Loucy (cell line): ENCODE data around the gene CNTNAP4.

Source experiments
- H2AFZ ChIP-seq: fragments of 200-600 bp; sonication (generic); 2 replicates; pipeline ENCODE4 v1.6.0; 2016; ENCODE audit warnings: antibody characterized with exemption, mild to moderate bottlenecking, low read length, moderate library complexity
- H3F3A ChIP-seq: fragments of 200-600 bp; 2 replicates; pipeline ENCODE4 v1.6.0; 2016; ENCODE audit warnings: antibody characterized with exemption, low read depth, mild to moderate bottlenecking
- H3K27me3 ChIP-seq: fragments of 200-600 bp; sonication (generic); 2 replicates; pipeline ENCODE4 v1.6.1; 2014; ENCODE audit warnings: low read length, mild to moderate bottlenecking; ENCODE audit not compliant: insufficient read depth, poor library complexity, severe bottlenecking
- H3K36me3 ChIP-seq: fragments of 200-600 bp; sonication (generic); 2 replicates; pipeline ENCODE4 v1.6.1; 2016; ENCODE audit warnings: low read length; ENCODE audit not compliant: insufficient read depth
- H3K4me1 ChIP-seq: fragments of 200-600 bp; sonication (generic); 2 replicates; pipeline ENCODE4 v1.5.1; 2014; ENCODE audit warnings: low read length, mild to moderate bottlenecking; ENCODE audit not compliant: insufficient read depth, poor library complexity, severe bottlenecking
- H3K4me2 ChIP-seq: fragments of 200-600 bp; sonication (generic); 2 replicates; pipeline ENCODE4 v1.6.0; 2014; ENCODE audit warnings: antibody characterized with exemption, low read length, low read depth, mild to moderate bottlenecking; ENCODE audit not compliant: poor library complexity, severe bottlenecking
- H3K4me3 ChIP-seq: fragments of 200-600 bp; sonication (generic); 2 replicates; pipeline ENCODE4 v1.5.1; 2014; ENCODE audit warnings: low read length, mild to moderate bottlenecking, mixed read lengths; ENCODE audit not compliant: poor library complexity, severe bottlenecking
- H3K79me2 ChIP-seq: fragments of 200-600 bp; sonication (generic); 2 replicates; pipeline ENCODE4 v1.6.1; 2014; ENCODE audit warnings: low read length; ENCODE audit not compliant: insufficient read depth
- H3K9ac ChIP-seq: fragments of 200-600 bp; sonication (generic); 2 replicates; pipeline ENCODE4 v1.6.0; 2014; ENCODE audit warnings: mild to moderate bottlenecking, low read depth, low read length, moderate library complexity; ENCODE audit not compliant: poor library complexity, severe bottlenecking
- H3K9me2 ChIP-seq: fragments of 200-600 bp; sonication (generic); replicated peaks from 2 replicates; pipeline ENCODE4 v1.6.1; 2016; ENCODE audit warnings: low read depth, low read length, mixed read lengths
- H3K9me3 ChIP-seq: fragments of 200-600 bp; sonication (generic); 2 replicates; pipeline ENCODE4 v1.6.1; 2014; ENCODE audit warnings: mild to moderate bottlenecking, antibody characterized with exemption, low read length, low read depth; ENCODE audit not compliant: insufficient read depth
- H4K20me1 ChIP-seq: fragments of 200-600 bp; sonication (generic); 2 replicates; pipeline ENCODE4 v1.6.0; 2014; ENCODE audit warnings: antibody characterized with exemption, low read length, mild to moderate bottlenecking; ENCODE audit not compliant: insufficient read depth, poor library complexity, severe bottlenecking
- EZH2phosphoT487 ChIP-seq: fragments of 200-600 bp; IDR thresholded peaks from 2 replicates; pipeline ENCODE4 v1.6.1; 2018; ENCODE audit warnings: antibody characterized with exemption, mild to moderate bottlenecking, moderate library complexity, borderline replicate concordance
- TF ChIP-seq, protein P1 (sequence below): fragments of 200-600 bp; sonication (generic); conservative IDR thresholded peaks from 2 replicates; pipeline ENCODE4 v1.5.1; 2014; ENCODE audit warnings: mild to moderate bottlenecking, antibody characterized with exemption, low read length

CNTNAP4 gene

DNA sequence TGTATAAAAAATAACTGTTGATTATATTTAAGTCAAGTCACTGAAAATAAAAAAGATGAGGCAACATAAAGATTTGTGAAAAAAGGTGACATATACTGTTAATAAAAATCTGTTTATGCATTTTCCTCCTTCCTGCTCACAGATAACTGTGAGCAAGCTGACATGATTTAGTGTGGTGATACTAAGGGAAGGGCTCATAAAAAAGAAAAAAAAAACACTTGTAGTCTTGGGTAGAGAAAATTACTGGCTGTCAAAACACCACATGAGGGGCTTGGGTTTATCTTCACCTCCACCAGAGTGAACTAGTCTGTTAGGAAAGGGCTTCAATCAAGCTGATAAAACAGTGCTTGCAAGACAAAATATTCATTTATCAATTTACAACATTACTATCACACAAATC lies 247.6 kb downstream of the CNTNAP4 start:
- Histone ChIP-seq H3K4me1 (no peaks in the 10 kb centered on the region), H3K9me2 (no peaks in the 10 kb centered on the region)

DNA sequence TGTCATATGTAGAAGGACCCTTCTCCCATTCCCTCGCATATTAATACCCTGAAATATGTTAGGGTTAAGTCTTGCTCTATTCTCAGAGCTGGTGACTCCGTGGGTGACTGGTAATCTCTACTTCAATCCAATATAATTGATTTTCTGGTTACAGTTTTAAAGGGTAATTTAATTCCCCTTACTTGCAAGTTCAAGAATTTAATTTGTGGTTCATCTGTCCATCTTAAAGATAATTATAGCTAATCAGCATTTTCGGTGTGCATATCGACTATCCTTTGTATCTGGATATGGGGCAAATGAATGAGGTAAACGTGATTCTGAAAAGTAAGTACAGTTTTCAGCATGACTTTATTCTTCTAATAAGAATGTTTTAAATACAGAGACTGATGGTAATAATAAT lies 250.0 kb downstream of the CNTNAP4 start:
- H2AFZ ChIP-seq: no peak overlapping the region
- no peaks in the 10 kb centered on the region for H3K79me2 ChIP-seq
- no peaks in the 10 kb centered on the region for H3K4me1 ChIP-seq
- TF ChIP-seq, protein P1, sequence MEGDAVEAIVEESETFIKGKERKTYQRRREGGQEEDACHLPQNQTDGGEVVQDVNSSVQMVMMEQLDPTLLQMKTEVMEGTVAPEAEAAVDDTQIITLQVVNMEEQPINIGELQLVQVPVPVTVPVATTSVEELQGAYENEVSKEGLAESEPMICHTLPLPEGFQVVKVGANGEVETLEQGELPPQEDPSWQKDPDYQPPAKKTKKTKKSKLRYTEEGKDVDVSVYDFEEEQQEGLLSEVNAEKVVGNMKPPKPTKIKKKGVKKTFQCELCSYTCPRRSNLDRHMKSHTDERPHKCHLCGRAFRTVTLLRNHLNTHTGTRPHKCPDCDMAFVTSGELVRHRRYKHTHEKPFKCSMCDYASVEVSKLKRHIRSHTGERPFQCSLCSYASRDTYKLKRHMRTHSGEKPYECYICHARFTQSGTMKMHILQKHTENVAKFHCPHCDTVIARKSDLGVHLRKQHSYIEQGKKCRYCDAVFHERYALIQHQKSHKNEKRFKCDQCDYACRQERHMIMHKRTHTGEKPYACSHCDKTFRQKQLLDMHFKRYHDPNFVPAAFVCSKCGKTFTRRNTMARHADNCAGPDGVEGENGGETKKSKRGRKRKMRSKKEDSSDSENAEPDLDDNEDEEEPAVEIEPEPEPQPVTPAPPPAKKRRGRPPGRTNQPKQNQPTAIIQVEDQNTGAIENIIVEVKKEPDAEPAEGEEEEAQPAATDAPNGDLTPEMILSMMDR: no peak
- no peak for TF ChIP-seq EZH2phosphoT487
- no peak overlapping the region for H3K4me2 ChIP-seq
- no peaks in the 10 kb centered on the region for H3K9me2 ChIP-seq
- no peak overlapping the region for H3K4me3 ChIP-seq
- no peaks in the 10 kb centered on the region for H3F3A ChIP-seq
- H4K20me1 ChIP-seq: no peaks in the 10 kb centered on the region
- H3K9me3 ChIP-seq: peaks cover 5% of the 10 kb centered on the region; the same call in 1 of the 2 replicates
- H3K27me3 ChIP-seq: no peaks in the 10 kb centered on the region
- H3K9ac ChIP-seq: no peak overlapping the region
- H3K36me3 ChIP-seq: no peaks in the 10 kb centered on the region

More for the DNA sequence above, 247.6 kb downstream of the CNTNAP4 start:
- Histone ChIP-seq H3F3A (no peaks in the 10 kb centered on the region), H4K20me1 (no peaks in the 10 kb centered on the region), H3K4me2 (no peak overlapping the region), H3K4me3 (no peak overlapping the region), H3K79me2 (no peaks in the 10 kb centered on the region), H3K9me3 (no peaks in the 10 kb centered on the region), H3K27me3 (no peaks in the 10 kb centered on the region), H2AFZ (no peak overlapping the region), H3K9ac (no peak overlapping the region), H3K36me3 (no peaks in the 10 kb centered on the region)
- TF ChIP-seq EZH2phosphoT487: no peak
- TF ChIP-seq, protein P1: no peak

DNA sequence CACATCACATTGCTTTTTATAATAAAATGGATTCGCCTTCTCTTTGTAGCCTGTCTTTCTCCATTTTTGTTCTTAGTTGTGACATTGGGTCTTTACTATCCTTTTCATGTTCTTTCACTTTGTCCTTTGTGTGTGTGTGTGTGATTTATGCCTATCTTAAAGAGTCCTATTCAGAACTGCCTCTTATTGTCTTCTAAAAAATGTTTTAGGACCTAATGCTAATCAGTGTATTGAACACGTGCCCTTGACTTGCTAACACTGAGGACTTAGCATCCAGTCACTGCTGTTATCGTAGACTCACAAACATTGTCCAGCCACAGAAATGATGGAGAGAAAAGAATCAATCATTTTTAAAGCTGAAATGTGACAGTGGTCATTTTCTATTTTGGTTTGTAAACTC lies 251.9 kb downstream of the CNTNAP4 start:
- no peaks in the 10 kb centered on the region for H3K4me1 ChIP-seq
- H3K27me3 ChIP-seq: no peaks in the 10 kb centered on the region
- H3K9ac ChIP-seq: no peak overlapping the region
- H2AFZ ChIP-seq: no peak overlapping the region
- TF ChIP-seq, protein P1: no peak
- TF ChIP-seq EZH2phosphoT487: no peak
- no peak overlapping the region for H3K4me2 ChIP-seq
- H3K79me2 ChIP-seq: no peaks in the 10 kb centered on the region
- H3K9me2 ChIP-seq: no peaks in the 10 kb centered on the region
- no peak overlapping the region for H3K4me3 ChIP-seq
- H3F3A ChIP-seq: no peaks in the 10 kb centered on the region
- H3K9me3 ChIP-seq: peaks cover 6% of the 10 kb centered on the region; the same call in 1 of the 2 replicates
- H4K20me1 ChIP-seq: no peaks in the 10 kb centered on the region
- H3K36me3 ChIP-seq: no peaks in the 10 kb centered on the region
